ENCODE measurements around the gene SLC2A3.
"Not testable (repeated sequence)": the region's sequence is repeated elsewhere in the genome, so short reads cannot be mapped to it uniquely, and the experiment has no call there.

Gene SLC2A3

GRCh38 chr12:7923241-7924236 lies 12.4 kb downstream of the SLC2A3 start:
- H2AFZ ChIP-seq (ENCODE audit: low read depth, low read length), result no peak overlapping the region
- H3K4me2 ChIP-seq (ENCODE audit: insufficient read depth, low read length), result no peak overlapping the region
- TF ChIP-seq EZH2 (IDR thresholded peaks at IDR 0.05; ENCODE audit: borderline replicate concordance, low read depth, low read length, severe bottlenecking) (no peak), CTCF (IDR thresholded peaks at IDR 0.05; ENCODE audit: borderline replicate concordance, extremely low read depth, low read length, poor library complexity, severe bottlenecking) (no peak)
- no peaks in the 10 kb centered on the region; the same call in 1 of the 2 replicates for H3K4me1 ChIP-seq (ENCODE audit: insufficient read depth, low read length)
- no peak overlapping the region for H3K4me3 ChIP-seq (ENCODE audit: low read depth in 1 of 2, low read length in 2 of 2)
- H3K79me2 ChIP-seq (ENCODE audit: insufficient read depth, low read length), result no peaks in the 10 kb centered on the region; the same call in 1 of the 2 replicates
- H3K27ac ChIP-seq (ENCODE audit: low read length), result no peak overlapping the region
- no peak overlapping the region for H3K9ac ChIP-seq (ENCODE audit: low read depth, low read length)
- no peaks in the 10 kb centered on the region for H3K9me3 ChIP-seq (ENCODE audit: insufficient read depth, low read length, severe bottlenecking)
- H3K36me3 ChIP-seq (ENCODE audit: insufficient read depth, low read length), result peaks cover 81% of the 10 kb centered on the region
- no peak for ATAC-seq (ENCODE audit: insufficient read depth, low read depth)
- H4K20me1 ChIP-seq (ENCODE audit: insufficient read depth, low read length), result peaks cover 6% of the 10 kb centered on the region; the same call in 1 of the 2 replicates
- H3K27me3 ChIP-seq (ENCODE audit: insufficient read depth, low read length, poor library complexity), result no peaks in the 10 kb centered on the region
- DNase-seq, result no peak

GRCh38 chr12:7921181-7921580 lies 14.8 kb downstream of the SLC2A3 start:
- H3K4me1 ChIP-seq (ENCODE audit: insufficient read depth, low read length), result not testable (repeated sequence)

GRCh38 chr12:7918268-7918590 lies 17.8 kb downstream of the SLC2A3 start:
- H4K20me1 ChIP-seq (ENCODE audit: insufficient read depth, low read length); H3K27me3 ChIP-seq (ENCODE audit: insufficient read depth, low read length, poor library complexity); H3K4me1 ChIP-seq (ENCODE audit: insufficient read depth, low read length); H3K9me3 ChIP-seq (ENCODE audit: insufficient read depth, low read length, severe bottlenecking); DNase-seq; H3K4me2 ChIP-seq (ENCODE audit: insufficient read depth, low read length); ATAC-seq (ENCODE audit: insufficient read depth, low read depth); H3K9ac ChIP-seq (ENCODE audit: low read depth, low read length); H3K4me3 ChIP-seq (ENCODE audit: low read depth in 1 of 2, low read length in 2 of 2); H2AFZ ChIP-seq (ENCODE audit: low read depth, low read length); H3K79me2 ChIP-seq (ENCODE audit: insufficient read depth, low read length); H3K27ac ChIP-seq (ENCODE audit: low read length): not testable (repeated sequence)
- H3K36me3 ChIP-seq (ENCODE audit: insufficient read depth, low read length), result peaks cover 43% of the 10 kb centered on the region

More at GRCh38 chr12:7921181-7921580, 14.8 kb downstream of the SLC2A3 start:
- not testable (repeated sequence) for DNase-seq; H3K27me3 ChIP-seq (ENCODE audit: insufficient read depth, low read length, poor library complexity); H4K20me1 ChIP-seq (ENCODE audit: insufficient read depth, low read length); H3K9ac ChIP-seq (ENCODE audit: low read depth, low read length); H2AFZ ChIP-seq (ENCODE audit: low read depth, low read length); H3K79me2 ChIP-seq (ENCODE audit: insufficient read depth, low read length); H3K9me3 ChIP-seq (ENCODE audit: insufficient read depth, low read length, severe bottlenecking); ATAC-seq (ENCODE audit: insufficient read depth, low read depth); H3K4me3 ChIP-seq (ENCODE audit: low read depth in 1 of 2, low read length in 2 of 2); H3K4me2 ChIP-seq (ENCODE audit: insufficient read depth, low read length); H3K27ac ChIP-seq (ENCODE audit: low read length)
- peaks cover 64% of the 10 kb centered on the region for H3K36me3 ChIP-seq (ENCODE audit: insufficient read depth, low read length)

- H4K20me1 ChIP-seq (ENCODE audit: insufficient read depth, low read length), result peaks cover 3% of the 10 kb centered on the region; the same call in 1 of the 2 replicates
- H3K9me3 ChIP-seq (ENCODE audit: insufficient read depth, low read length, severe bottlenecking), result no peaks in the 10 kb centered on the region
- H3K79me2 ChIP-seq (ENCODE audit: insufficient read depth, low read length), result no peaks in the 10 kb centered on the region
- no peak for DNase-seq
- H3K27me3 ChIP-seq (ENCODE audit: insufficient read depth, low read length, poor library complexity), result no peaks in the 10 kb centered on the region
- no peak overlapping the region for H3K9ac ChIP-seq (ENCODE audit: low read depth, low read length)
- no peak overlapping the region for H3K4me2 ChIP-seq (ENCODE audit: insufficient read depth, low read length)
- H3K4me1 ChIP-seq (ENCODE audit: insufficient read depth, low read length), result no peaks in the 10 kb centered on the region
- H3K27ac ChIP-seq (ENCODE audit: low read length), result no peak overlapping the region
- H2AFZ ChIP-seq (ENCODE audit: low read depth, low read length), result no peak overlapping the region
- no peak overlapping the region for H3K4me3 ChIP-seq (ENCODE audit: low read depth in 1 of 2, low read length in 2 of 2)
- no peak for ATAC-seq (ENCODE audit: insufficient read depth, low read depth)
- peaks cover 37% of the 10 kb centered on the region for H3K36me3 ChIP-seq (ENCODE audit: insufficient read depth, low read length)
- TF ChIP-seq EZH2 (IDR thresholded peaks at IDR 0.05; ENCODE audit: borderline replicate concordance, low read depth, low read length, severe bottlenecking) (no peak), CTCF (IDR thresholded peaks at IDR 0.05; ENCODE audit: borderline replicate concordance, extremely low read depth, low read length, poor library complexity, severe bottlenecking) (no peak)
Observed at GRCh38 chr12:7917392-7918267, 18.4 kb downstream of the SLC2A3 start.

All from DND-41 (cell line).